Left lobe of liver (tissue), 2 donors: Measurements from ENCODE around the gene MPV17L2. TPM values are rescaled to one million over a fixed set of nuclear protein-coding genes. Genes with fewer than 3 reads are reported as not detected.
"Not testable (repeated sequence)": the region's sequence is repeated elsewhere in the genome, so short reads cannot be mapped to it uniquely, and the experiment has no call there.

Source experiments
- ATAC-seq: fragments of 200-7000 bp; cut with Tn5 transposase; one replicate; pipeline ENCODE4 v1.9.1; 2020; ENCODE audit warnings: mild to moderate bottlenecking, moderate library complexity
- DNase-seq: peaks from one replicate; pipeline ENCODE4 v3.0.0-alpha.2; 2020; ENCODE audit warnings: low spot score
- total RNA-seq: library from RNA; stranded (reverse); gene quantifications from one replicate; pipeline ENCODE4 v1.2.1, GENCODE V29; 2021
- donor health status: DM: no; HTN: no; CAD: no; lungs with moderate emphysema.
- donor health status: DM: no; HTN: yes; CAD: no.

Gene MPV17L2
- total RNA-seq, 1 donor from 2014 or later: 8.6 TPM

- ATAC-seq (no peak), DNase-seq (no peak)
Measured at GRCh38 chr19:18185538-18185937, 7.5 kb upstream of the MPV17L2 start.

GRCh38 chr19:18190278-18190677 lies 2.7 kb upstream of the MPV17L2 start:
- no peak for ATAC-seq
- DNase-seq: no peak

GRCh38 chr19:18191640-18192062 lies 1.4 kb upstream of the MPV17L2 start:
- ATAC-seq (no peak), DNase-seq (no peak)

GRCh38 chr19:18193388-18194180 lies 566 bp downstream of the MPV17L2 start:
- DNase-seq: no peak
- ATAC-seq: peak; percentile 4

- no peak for DNase-seq
- ATAC-seq: no peak
Measured at GRCh38 chr19:18194181-18194530, 1.1 kb downstream of the MPV17L2 start.

GRCh38 chr19:18194554-18195238 lies 1.7 kb downstream of the MPV17L2 start:
- ATAC-seq: no peak

GRCh38 chr19:18196511-18196845 lies 3.5 kb downstream of the MPV17L2 start:
- DNase-seq: no peak
- no peak for ATAC-seq

More at GRCh38 chr19:18194554-18195238, 1.7 kb downstream of the MPV17L2 start:
- no peak for DNase-seq

- no peak for DNase-seq
- ATAC-seq: no peak
Measured at GRCh38 chr19:18197306-18197705, 4.3 kb downstream of the MPV17L2 start.

GRCh38 chr19:18197941-18198340 lies 4.9 kb downstream of the MPV17L2 start:
- no peak for DNase-seq
- ATAC-seq: no peak

GRCh38 chr19:18198374-18198773 lies 5.4 kb downstream of the MPV17L2 start:
- ATAC-seq: no peak
- DNase-seq: no peak

GRCh38 chr19:18202397-18202777 lies 9.4 kb downstream of the MPV17L2 start:
- DNase-seq (no peak), ATAC-seq (no peak)

- DNase-seq: peak; percentile 58
- no peak for ATAC-seq
Measured at GRCh38 chr19:18202778-18203407, 9.9 kb downstream of the MPV17L2 start.

- DNase-seq (no peak), ATAC-seq (peak; percentile 13)
Measured at GRCh38 chr19:18203408-18203862, 10.4 kb downstream of the MPV17L2 start.

- peak; percentile 100 for DNase-seq
- peak; percentile 91 for ATAC-seq
Measured at GRCh38 chr19:18203863-18204393, 10.9 kb downstream of the MPV17L2 start, which contains the start of gene RAB3A. Gene RAB3A (minus strand): TSS chr19:18204042. CDS start chr19:18202740, 1,302 bp downstream.

GRCh38 chr19:18204394-18205199 lies 11.6 kb downstream of the MPV17L2 start:
- ATAC-seq: peak; percentile 50
- DNase-seq: no peak

GRCh38 chr19:18205200-18205892 lies 12.3 kb downstream of the MPV17L2 start:
- ATAC-seq (peak; percentile 24), DNase-seq (peak; percentile 77)

GRCh38 chr19:18206018-18206417 lies 13.0 kb downstream of the MPV17L2 start:
- DNase-seq: no peak
- no peak for ATAC-seq

GRCh38 chr19:18208098-18208951 lies 15.3 kb downstream of the MPV17L2 start:
- no peak for DNase-seq
- ATAC-seq: no peak

GRCh38 chr19:18209912-18210311 lies 16.9 kb downstream of the MPV17L2 start:
- not testable (repeated sequence) for DNase-seq, ATAC-seq
